Thymus (tissue), 14 donors: ENCODE measurements around the gene FAM53B. TPM values are rescaled to one million over a fixed set of nuclear protein-coding genes. Genes with fewer than 3 reads are reported as not detected.
"Not testable (repeated sequence)": the region's sequence is repeated elsewhere in the genome, so short reads cannot be mapped to it uniquely, and the experiment has no call there.

Experiments used
- DNase-seq, 9 donors: peaks; one replicate each; pipeline ENCODE4 v3.0.0-alpha.2; 2013; ENCODE audit warnings: low spot score in 9 of 9, low read depth in 6 of 9, missing footprints in 1 of 9
- H3K27ac ChIP-seq, 2 donors: one replicate each; pipeline ENCODE4 v1.5.1; 2013; ENCODE audit warnings: control low read depth in 1 of 2, low read depth in 1 of 2, low read length in 1 of 2, mild to moderate bottlenecking in 1 of 2, moderate library complexity in 1 of 2
- H3K27me3 ChIP-seq, 2 donors: one replicate each; pipeline ENCODE4 v1.5.1; 2013; ENCODE audit warnings: low read length in 1 of 2; ENCODE audit not compliant: control insufficient read depth in 2 of 2, insufficient read depth in 1 of 2
- H3K36me3 ChIP-seq, 2 donors: one replicate each; pipeline ENCODE4 v1.5.1; 2013; ENCODE audit warnings: low read length in 1 of 2, mild to moderate bottlenecking in 1 of 2, moderate library complexity in 1 of 2; ENCODE audit not compliant: control insufficient read depth in 2 of 2, insufficient read depth in 2 of 2
- H3K4me1 ChIP-seq, 2 donors: one replicate each; pipeline ENCODE4 v1.5.1; 2013; ENCODE audit warnings: low read length in 2 of 2; ENCODE audit not compliant: control insufficient read depth in 2 of 2, insufficient read depth in 2 of 2
- H3K4me3 ChIP-seq, 2 donors: one replicate each; pipeline ENCODE4 v1.5.1; 2013; ENCODE audit warnings: low read length in 2 of 2, control low read depth in 1 of 2, mild to moderate bottlenecking in 1 of 2
- H3K9me3 ChIP-seq, 2 donors: one replicate each; pipeline ENCODE4 v1.5.1; 2013; ENCODE audit warnings: low read length in 1 of 2, mild to moderate bottlenecking in 1 of 2; ENCODE audit not compliant: control insufficient read depth in 2 of 2, insufficient read depth in 1 of 2
- WGBS: extraction: QIAGEN DNeasy Blood & Tissue Kit; methylation state at CpG from one replicate; pipeline ENCODE4 v1.1.7; 2013; 5-methylcytosine and 5-hydroxymethylcytosine counted together
- long read RNA-seq, 10 donors: transcript quantifications; one replicate each; lab custom pipeline, GENCODE V29; 2026
- polyA plus RNA-seq: library from polyadenylated mRNA; stranded (reverse); fragments of 200-250 nt; gene quantifications from one replicate; pipeline ENCODE4 v1.2.3, GENCODE V29; 2013
- total RNA-seq: library from RNA; stranded (reverse); fragments of 120-200 nt; gene quantifications from one replicate; pipeline ENCODE4 v1.2.4, GENCODE V29; 2013
- donor health status: healthy.

Gene FAM53B
- total RNA-seq: 57.6 TPM
- 46.2 TPM for polyA plus RNA-seq
- long read RNA-seq, donor 1: 0 reads
- long read RNA-seq, donor 2: 0 reads
- long read RNA-seq, donor 3, full-length matches to known transcripts: 4 of 17 reads
- long read RNA-seq, donor 3, partial matches to known transcripts: 13 of 17 reads
- long read RNA-seq, donor 3, other reads (novel, unspliced or antisense): 0 of 17 reads
- long read RNA-seq, donor 4, full-length matches to known transcripts: 1 of 14 reads
- long read RNA-seq, donor 4, partial matches to known transcripts: 13 of 14 reads
- long read RNA-seq, donor 4, other reads (novel, unspliced or antisense): 0 of 14 reads
- long read RNA-seq, donor 5, full-length matches to known transcripts: 3 of 21 reads
- long read RNA-seq, donor 5, partial matches to known transcripts: 18 of 21 reads
- long read RNA-seq, donor 5, other reads (novel, unspliced or antisense): 0 of 21 reads
- long read RNA-seq, donor 6, full-length matches to known transcripts: 4 of 4 reads
- long read RNA-seq, donor 6, partial matches to known transcripts: 0 of 4 reads
- long read RNA-seq, donor 6, other reads (novel, unspliced or antisense): 0 of 4 reads
- long read RNA-seq, donor 7, partial matches to known transcripts: 6 of 6 reads
- long read RNA-seq, donor 7, other reads (novel, unspliced or antisense): 0 of 6 reads
- long read RNA-seq, donor 8, full-length matches to known transcripts: 3 of 10 reads
- long read RNA-seq, donor 8, partial matches to known transcripts: 7 of 10 reads
- long read RNA-seq, donor 8, other reads (novel, unspliced or antisense): 0 of 10 reads
- long read RNA-seq, donor 9, full-length matches to known transcripts: 1 of 1 reads
- long read RNA-seq, donor 9, partial matches to known transcripts: 0 of 1 reads
- long read RNA-seq, donor 9, other reads (novel, unspliced or antisense): 0 of 1 reads
- long read RNA-seq, donor 10, full-length matches to known transcripts: 5 of 23 reads
- long read RNA-seq, donor 10, partial matches to known transcripts: 18 of 23 reads
- long read RNA-seq, donor 10, other reads (novel, unspliced or antisense): 0 of 23 reads

GRCh38 chr10:124744102-124745050 is at the start of gene FAM53B:
Gene FAM53B (minus strand): TSS chr10:124744378. CDS start chr10:124706713, 37,665 bp downstream.
- Histone ChIP-seq H3K4me3 (peak within 1 kb of the TSS; percentile 84 to 95), H3K4me1 (peaks cover 16 to 39% of the 10 kb centered on the region in 2 donors)

GRCh38 chr10:124792998-124793352 is 48.8 kb upstream of the FAM53B start:
- no peaks in the 10 kb centered on the region for H3K27me3 ChIP-seq
- no peak overlapping the region for H3K4me3 ChIP-seq
- no peak for DNase-seq
- no peak overlapping the region for H3K27ac ChIP-seq
- H3K36me3 ChIP-seq: peaks cover 0 to 5% of the 10 kb centered on the region in 2 donors
- H3K4me1 ChIP-seq: peaks cover 0 to 6% of the 10 kb centered on the region in 2 donors
- WGBS: over 99% methylated on average over 11 of the region's 11 CpGs
- H3K9me3 ChIP-seq: no peaks in the 10 kb centered on the region

More at GRCh38 chr10:124744102-124745050, at the start of gene FAM53B:
- Histone ChIP-seq H3K27me3 (no peaks in the 10 kb centered on the region), H3K27ac (peak within 1 kb of the TSS; percentile 88 to 93), H3K36me3 (peaks cover 0 to 5% of the 10 kb centered on the region in 2 donors), H3K9me3 (no peaks in the 10 kb centered on the region)
- WGBS: under 1% methylated on average over 100 of the region's 100 CpGs
- peak in 3 of 9 donors; percentile 73 to 88 (median 83) for DNase-seq

- Histone ChIP-seq H3K27ac (peak within 1 kb of the TSS; percentile 76 to 92), H3K4me1 (peaks cover 0 to 6% of the 10 kb centered on the region in 2 donors), H3K9me3 (no peaks in the 10 kb centered on the region), H3K27me3 (no peaks in the 10 kb centered on the region), H3K36me3 (peaks cover 5 to 13% of the 10 kb centered on the region in 2 donors), H3K4me3 (peak within 1 kb of the TSS; percentile 94)
- DNase-seq: peak; percentile 61 to 92 (median 76)
- WGBS: under 1% methylated on average over 79 of the region's 79 CpGs
Observed at GRCh38 chr10:124791547-124792348, 47.6 kb upstream of the FAM53B start, which contains the start of gene EEF1AKMT2. Gene EEF1AKMT2 (minus strand): TSS chr10:124791887. CDS start chr10:124791833, 54 bp downstream.

- not testable (repeated sequence) for H3K27me3 ChIP-seq, DNase-seq, H3K4me1 ChIP-seq, H3K4me3 ChIP-seq, H3K27ac ChIP-seq, H3K9me3 ChIP-seq
- 100% methylated on average over 1 of the region's 1 CpG for WGBS
- H3K36me3 ChIP-seq: peaks cover 15 to 30% of the 10 kb centered on the region in 2 donors
Observed at GRCh38 chr10:124782900-124783299, 38.7 kb upstream of the FAM53B start.

GRCh38 chr10:124768791-124769190 is 24.6 kb upstream of the FAM53B start:
- Histone ChIP-seq H3K9me3 (no peaks in the 10 kb centered on the region), H3K36me3 (peaks cover 4 to 25% of the 10 kb centered on the region in 2 donors), H3K4me1 (no peaks in the 10 kb centered on the region), H3K27me3 (no peaks in the 10 kb centered on the region), H3K27ac (no peak overlapping the region), H3K4me3 (no peak overlapping the region)
- DNase-seq: no peak
- 96% methylated on average over 2 of the region's 2 CpGs for whole genome bisulfite sequencing

GRCh38 chr10:124765256-124765655 is 21.1 kb upstream of the FAM53B start:
- 99% methylated on average over 2 of the region's 2 CpGs for WGBS
- H3K9me3 ChIP-seq: no peaks in the 10 kb centered on the region
- peaks cover 10 to 12% of the 10 kb centered on the region in 2 donors for H3K36me3 ChIP-seq
- no peak overlapping the region for H3K27ac ChIP-seq
- no peak for DNase-seq
- H3K27me3 ChIP-seq: no peaks in the 10 kb centered on the region
- H3K4me1 ChIP-seq: no peaks in the 10 kb centered on the region
- no peak overlapping the region for H3K4me3 ChIP-seq

GRCh38 chr10:124763267-124763666 is 19.1 kb upstream of the FAM53B start:
- no peak for DNase-seq
- Histone ChIP-seq H3K27me3 (no peaks in the 10 kb centered on the region), H3K27ac (no peak overlapping the region), H3K4me1 (no peaks in the 10 kb centered on the region), H3K9me3 (no peaks in the 10 kb centered on the region), H3K36me3 (peaks cover 10 to 21% of the 10 kb centered on the region in 2 donors), H3K4me3 (no peak overlapping the region)
- 99% methylated on average over 1 of the region's 1 CpG for WGBS
